Calu3 (cell line): Measurements from ENCODE around the gene TMEM217. TPM values are rescaled to one million over a fixed set of nuclear protein-coding genes. Genes with fewer than 3 reads are reported as not detected.

ENCODE experiments used
- BruUV-seq: library from RNA; stranded (reverse); fragments of 400-500 nt; replicated peaks from 2 replicates; lab custom pipeline; 2021; lab: Mats Ljungman, UMichigan
- CTCF ChIA-PET: fragments of 300-600 bp; sonication (Branson Sonifier 250); formaldehyde crosslinking; loops from one replicate; lab custom pipeline; 2022; ENCODE audit warnings: antibody characterized with exemption; lab: Charles Lee
- DNase-seq: peaks from one replicate; pipeline ENCODE4 v3.0.0; 2022
- H3K27ac Mint-ChIP-seq: one replicate; pipeline ENCODE4 v1.8.0; 2022; ENCODE audit warnings: mixed read lengths; ENCODE audit not compliant: unreplicated experiment
- H3K27me3 Mint-ChIP-seq: one replicate; pipeline ENCODE4 v1.8.0; 2022; ENCODE audit warnings: mixed read lengths; ENCODE audit not compliant: unreplicated experiment
- H3K36me3 Mint-ChIP-seq: one replicate; pipeline ENCODE4 v1.8.0; 2022; ENCODE audit warnings: mild to moderate bottlenecking, moderate library complexity, mixed read lengths; ENCODE audit not compliant: insufficient read depth, unreplicated experiment
- H3K4me1 Mint-ChIP-seq: one replicate; pipeline ENCODE4 v1.8.0; 2022; ENCODE audit warnings: mild to moderate bottlenecking, low read depth, mixed read lengths; ENCODE audit not compliant: unreplicated experiment
- H3K4me3 Mint-ChIP-seq: one replicate; pipeline ENCODE4 v1.8.0; 2022; ENCODE audit warnings: mild to moderate bottlenecking, low read depth, moderate library complexity, mixed read lengths; ENCODE audit not compliant: unreplicated experiment
- H3K9me3 Mint-ChIP-seq: one replicate; pipeline ENCODE4 v1.8.0; 2022; ENCODE audit warnings: low read depth, mixed read lengths; ENCODE audit not compliant: unreplicated experiment
- CTCF ChIP-seq: fragments of 200-600 bp; IDR thresholded peaks from one replicate; pipeline ENCODE4 v1.8.0; 2022; ENCODE audit warnings: antibody characterized with exemption; ENCODE audit not compliant: unreplicated experiment
- intact Hi-C: fragments of 100-400 bp; cut with micrococcal nuclease; formaldehyde crosslinking; loops from one replicate; pipeline ENCODE4 v1.10.0; 2022; ENCODE audit not compliant: unreplicated experiment
- total RNA-seq: library from RNA; stranded (reverse); gene quantifications from 2 replicates; pipeline ENCODE4 v1.2.3, GENCODE V29; 2022

Gene TMEM217
- total RNA-seq, 1 experiment from 2014 or later, result 0.99 TPM

- CTCF ChIA-PET, result interaction anchor here (0.6 to 6.6 kb wide), 18 partner anchors 12 to 447 kb away, joined by 3 to 185 read pairs (median 5); partner anchors contain the start of gene C6orf89
- TF ChIP-seq CTCF, result peak; percentile 80
- H3K27me3 Mint-ChIP-seq, result peaks cover 15% of the 10 kb centered on the region
- no peak overlapping the region for H3K4me3 Mint-ChIP-seq
- intact Hi-C loops, result loop anchor here (1.0 kb wide), 1 partner anchor 192 kb away; no protein-coding TSS in a partner anchor
- H3K27ac Mint-ChIP-seq, result no peak overlapping the region
- BruUV-seq, result no TSS peak
- DNase-seq, result peak; percentile 85
- H3K4me1 Mint-ChIP-seq, result peaks cover 13% of the 10 kb centered on the region
- no peaks in the 10 kb centered on the region for H3K9me3 Mint-ChIP-seq
- H3K36me3 Mint-ChIP-seq, result no peaks in the 10 kb centered on the region
Observed at GRCh38 chr6:37210313-37210968, 47.5 kb downstream of the TMEM217 start.

GRCh38 chr6:37209461-37210205 is 48.3 kb downstream of the TMEM217 start:
- Mint-ChIP-seq H3K27ac (no peak overlapping the region), H3K4me1 (peaks cover 12% of the 10 kb centered on the region), H3K9me3 (no peaks in the 10 kb centered on the region), H3K27me3 (peaks cover 10% of the 10 kb centered on the region), H3K36me3 (no peaks in the 10 kb centered on the region), H3K4me3 (no peak overlapping the region)
- BruUV-seq, result no TSS peak
- no peak for DNase-seq
- TF ChIP-seq CTCF, result no peak
- CTCF ChIA-PET, result interaction anchor here (0.6 to 6.6 kb wide), 22 partner anchors 12 to 446 kb away, joined by 3 to 185 read pairs (median 4); partner anchors contain the start of gene C6orf89
- intact Hi-C loops, result loop anchor here (1.0 to 5.0 kb wide), 3 partner anchors 107 to 443 kb away; no protein-coding TSS in a partner anchor

GRCh38 chr6:37208793-37209192 is 49.2 kb downstream of the TMEM217 start:
- TF ChIP-seq CTCF, result no peak
- Mint-ChIP-seq H3K4me1 (peaks cover 20% of the 10 kb centered on the region), H3K36me3 (no peaks in the 10 kb centered on the region), H3K27me3 (peaks cover 1% of the 10 kb centered on the region), H3K4me3 (no peak overlapping the region), H3K9me3 (no peaks in the 10 kb centered on the region), H3K27ac (no peak overlapping the region)
- intact Hi-C loops, result loop anchor here (1.0 to 5.0 kb wide), 3 partner anchors 36 to 442 kb away; no protein-coding TSS in a partner anchor
- CTCF ChIA-PET, result interaction anchor here (0.6 to 6.6 kb wide), 6 partner anchors 79 to 315 kb away, joined by 3 to 185 read pairs (median 3); no protein-coding TSS in a partner anchor
- no peak for DNase-seq
- BruUV-seq, result no TSS peak

GRCh38 chr6:37207903-37208456 is 50.0 kb downstream of the TMEM217 start:
- peak; percentile 95 for DNase-seq
- Mint-ChIP-seq H3K4me1 (peaks cover 28% of the 10 kb centered on the region), H3K9me3 (no peaks in the 10 kb centered on the region), H3K36me3 (no peaks in the 10 kb centered on the region), H3K4me3 (no peak overlapping the region), H3K27me3 (no peaks in the 10 kb centered on the region), H3K27ac (no peak overlapping the region)
- BruUV-seq, result no TSS peak
- CTCF ChIA-PET, result interaction anchor here (0.7 to 6.6 kb wide), 4 partner anchors 156 to 316 kb away, joined by 3 to 185 read pairs (median 4); no protein-coding TSS in a partner anchor
- intact Hi-C loops, result loop anchor here (1.0 to 5.0 kb wide), 3 partner anchors 36 to 441 kb away; no protein-coding TSS in a partner anchor
- peak; percentile 89 for TF ChIP-seq CTCF
